Gastroesophageal sphincter (tissue), 3 donors: ENCODE measurements around the gene SLC25A10.

Experiments used
- CTCF ChIP-seq, 4 experiments: fragments of 200-600 bp in 2 of 4; fragments of 450-650 bp in 2 of 4; sonication (generic) in 1 of 4; IDR thresholded peaks; one replicate each; pipeline ENCODE4 v1.5.1; 2017 to 2019; ENCODE audit warnings: antibody characterized with exemption in 4 of 4, mild to moderate bottlenecking in 2 of 4, moderate library complexity in 2 of 4
- POLR2A ChIP-seq, 2 donors: fragments of 450-650 bp; IDR thresholded peaks; one replicate each; pipeline ENCODE4 v1.6.1; 2017; ENCODE audit warnings: antibody characterized with exemption in 2 of 2, mild to moderate bottlenecking in 2 of 2, moderate library complexity in 1 of 2
- POLR2AphosphoS5 ChIP-seq: sonication (generic); formaldehyde crosslinking; IDR thresholded peaks from one replicate; pipeline ENCODE4 v1.6.1; 2017; ENCODE audit warnings: antibody characterized with exemption

- TF ChIP-seq POLR2AphosphoS5: no peak
- TF ChIP-seq CTCF (IDR thresholded peaks at IDR 0.05): no peak
- TF ChIP-seq POLR2A (IDR thresholded peaks at IDR 0.05): no peak
Observed at GRCh38 chr17:81713004-81713555, 996 bp downstream of the SLC25A10 start.
